ENCODE data around the gene SP8. TPM values are rescaled to one million over a fixed set of nuclear protein-coding genes. Genes with fewer than 3 reads are reported as not detected.
"Not testable (repeated sequence)": the region's sequence is repeated elsewhere in the genome, so short reads cannot be mapped to it uniquely, and the experiment has no call there.

The SP8 gene
- total and polyA plus RNA-seq, 3 donors from 2014 or later: 0.26 to 2.2 (median 2.1) TPM

- no peak for DNase-seq
- no peak for TF ChIP-seq POLR2A (IDR thresholded peaks at IDR 0.05)
- intact Hi-C loops (cut with DNase I; ENCODE audit: low total_unique reads): no loop called here
- no peaks in the 10 kb centered on the region for H3K27me3 ChIP-seq
- no peak overlapping the region for H3K27ac ChIP-seq
- H3K4me1 ChIP-seq: no peaks in the 10 kb centered on the region
- no peaks in the 10 kb centered on the region for H3K36me3 ChIP-seq (ENCODE audit: low read depth, missing control alignments)
- no peak overlapping the region for H3K4me3 ChIP-seq
- no peaks in the 10 kb centered on the region for H3K9me3 ChIP-seq
These were observed 44.8 kb upstream of the SP8 start for GRCh38 chr7:20831451-20831850.

GRCh38 chr7:20828947-20829346 lies 42.3 kb upstream of the SP8 start:
- Histone ChIP-seq H3K27me3 (no peaks in the 10 kb centered on the region), H3K36me3 (ENCODE audit: low read depth, missing control alignments) (no peaks in the 10 kb centered on the region), H3K9me3 (no peaks in the 10 kb centered on the region), H3K27ac (no peak overlapping the region), H3K4me3 (no peak overlapping the region), H3K4me1 (no peaks in the 10 kb centered on the region)
- intact Hi-C loops (cut with DNase I; ENCODE audit: low total_unique reads): no loop called here
- TF ChIP-seq CTCF (IDR thresholded peaks at IDR 0.05): no peak
- no peak for TF ChIP-seq POLR2A (IDR thresholded peaks at IDR 0.05)
- DNase-seq: no peak
- 76% methylated on average over 3 of the region's 3 CpGs for WGBS, 2 donors

GRCh38 chr7:20827172-20827571 lies 40.5 kb upstream of the SP8 start:
- intact Hi-C loops (cut with DNase I; ENCODE audit: low total_unique reads): no loop called here
- WGBS, 2 donors: 56 to 63% methylated on average over 9 of the region's 9 CpGs

GRCh38 chr7:20826243-20826642 lies 39.6 kb upstream of the SP8 start:
- no peak for DNase-seq
- H3K4me1 ChIP-seq: no peaks in the 10 kb centered on the region
- no peak overlapping the region for H3K4me3 ChIP-seq
- no peak overlapping the region for H3K27ac ChIP-seq
- TF ChIP-seq POLR2A (IDR thresholded peaks at IDR 0.05) (no peak), CTCF (IDR thresholded peaks at IDR 0.05) (no peak)
- H3K36me3 ChIP-seq (ENCODE audit: low read depth, missing control alignments): no peaks in the 10 kb centered on the region
- no peaks in the 10 kb centered on the region for H3K9me3 ChIP-seq
- WGBS, 2 donors: 46 to 71% methylated on average over 3 of the region's 3 CpGs
- intact Hi-C loops (cut with DNase I; ENCODE audit: low total_unique reads): no loop called here
- H3K27me3 ChIP-seq: no peaks in the 10 kb centered on the region

More at GRCh38 chr7:20827172-20827571, 40.5 kb upstream of the SP8 start:
- TF ChIP-seq POLR2A (IDR thresholded peaks at IDR 0.05): no peak
- no peak for TF ChIP-seq CTCF (IDR thresholded peaks at IDR 0.05)
- Histone ChIP-seq H3K4me1 (no peaks in the 10 kb centered on the region), H3K4me3 (peak overlapping the region in 1 of 2 donors; percentile 10), H3K27ac (no peak overlapping the region), H3K27me3 (no peaks in the 10 kb centered on the region), H3K9me3 (no peaks in the 10 kb centered on the region), H3K36me3 (ENCODE audit: low read depth, missing control alignments) (no peaks in the 10 kb centered on the region)
- no peak for DNase-seq

- Histone ChIP-seq H3K36me3 (ENCODE audit: low read depth, missing control alignments) (no peaks in the 10 kb centered on the region), H3K27ac (no peak overlapping the region), H3K4me1 (no peaks in the 10 kb centered on the region), H3K9me3 (no peaks in the 10 kb centered on the region), H3K4me3 (no peak overlapping the region), H3K27me3 (no peaks in the 10 kb centered on the region)
- TF ChIP-seq CTCF (IDR thresholded peaks at IDR 0.05) (no peak), POLR2A (IDR thresholded peaks at IDR 0.05) (no peak)
- intact Hi-C loops (cut with DNase I; ENCODE audit: low total_unique reads): no loop called here
- WGBS, 2 donors: 88 to 89% methylated on average over 2 of the region's 2 CpGs
- no peak for DNase-seq
These were observed 38.9 kb upstream of the SP8 start for GRCh38 chr7:20825555-20825954.

GRCh38 chr7:20821390-20821789 lies 34.7 kb upstream of the SP8 start:
- H3K4me1 ChIP-seq; H3K27ac ChIP-seq; H3K36me3 ChIP-seq (ENCODE audit: low read depth, missing control alignments); H3K9me3 ChIP-seq; DNase-seq; H3K27me3 ChIP-seq; intact Hi-C loops (cut with DNase I; ENCODE audit: low total_unique reads); H3K4me3 ChIP-seq: not testable (repeated sequence)
- 87 to 93% methylated on average over 3 of the region's 3 CpGs for WGBS, 2 donors

All from testis (tissue), 3 donors.